ENCODE data around the gene WDFY3. TPM values are rescaled to one million over a fixed set of nuclear protein-coding genes. Genes with fewer than 3 reads are reported as not detected.

WDFY3 gene
- total and polyA plus RNA-seq, 2 donors = 20.6 to 174 TPM

- no peak overlapping the region for H3K4me3 ChIP-seq (ENCODE audit: low read depth, low read length)
- WGBS = 80% methylated on average over 5 of the region's 5 CpGs
- H3K36me3 ChIP-seq (ENCODE audit: insufficient read depth) = no peaks in the 10 kb centered on the region
- no peak for DNase-seq (ENCODE audit: extremely low spot score)
- H3K27ac ChIP-seq (ENCODE audit: low read depth) = no peak overlapping the region
- H3K4me1 ChIP-seq (ENCODE audit: insufficient read depth) = peaks cover 5% of the 10 kb centered on the region
Measured at GRCh38 chr4:84962102-84962501, 4.4 kb downstream of the WDFY3 start.

- no peak overlapping the region for H3K27ac ChIP-seq (ENCODE audit: low read depth)
- DNase-seq (ENCODE audit: extremely low spot score) = no peak
- H3K4me1 ChIP-seq (ENCODE audit: insufficient read depth) = peaks cover 4% of the 10 kb centered on the region
- H3K4me3 ChIP-seq (ENCODE audit: low read depth, low read length) = no peak overlapping the region
- no peaks in the 10 kb centered on the region for H3K36me3 ChIP-seq (ENCODE audit: insufficient read depth)
Measured at GRCh38 chr4:84958434-84958833, 8.1 kb downstream of the WDFY3 start.

GRCh38 chr4:84957514-84958420 is 8.7 kb downstream of the WDFY3 start:
- no peak overlapping the region for H3K4me3 ChIP-seq (ENCODE audit: low read depth, low read length)
- H3K4me1 ChIP-seq (ENCODE audit: insufficient read depth) = peaks cover 4% of the 10 kb centered on the region
- WGBS = 53% methylated on average over 4 of the region's 4 CpGs
- no peak for DNase-seq (ENCODE audit: extremely low spot score)
- H3K27ac ChIP-seq (ENCODE audit: low read depth) = peak overlapping the region; percentile 10
- no peaks in the 10 kb centered on the region for H3K36me3 ChIP-seq (ENCODE audit: insufficient read depth)

GRCh38 chr4:84956014-84956413 is 10.5 kb downstream of the WDFY3 start:
- no peak overlapping the region for H3K4me3 ChIP-seq (ENCODE audit: low read depth, low read length)
- H3K4me1 ChIP-seq (ENCODE audit: insufficient read depth) = peaks cover 4% of the 10 kb centered on the region
- H3K27ac ChIP-seq (ENCODE audit: low read depth) = no peak overlapping the region
- no peak for DNase-seq (ENCODE audit: extremely low spot score)
- H3K36me3 ChIP-seq (ENCODE audit: insufficient read depth) = no peaks in the 10 kb centered on the region
- 95% methylated on average over 3 of the region's 3 CpGs for WGBS

- 80% methylated on average over 6 of the region's 6 CpGs for WGBS
- Histone ChIP-seq H3K27ac (ENCODE audit: low read depth) (no peak overlapping the region), H3K4me1 (ENCODE audit: insufficient read depth) (peaks cover 2% of the 10 kb centered on the region), H3K36me3 (ENCODE audit: insufficient read depth) (no peaks in the 10 kb centered on the region), H3K4me3 (ENCODE audit: low read depth, low read length) (no peak overlapping the region)
- DNase-seq (ENCODE audit: extremely low spot score) = no peak
Measured at GRCh38 chr4:84954982-84955567, 11.4 kb downstream of the WDFY3 start.

- Histone ChIP-seq H3K36me3 (ENCODE audit: insufficient read depth) (no peaks in the 10 kb centered on the region), H3K27ac (ENCODE audit: low read depth) (no peak overlapping the region), H3K4me3 (ENCODE audit: low read depth, low read length) (no peak overlapping the region), H3K4me1 (ENCODE audit: insufficient read depth) (peaks cover 4% of the 10 kb centered on the region)
- no peak for DNase-seq (ENCODE audit: extremely low spot score)
- 88% methylated on average over 1 of the region's 1 CpG for WGBS
Measured at GRCh38 chr4:84952776-84953175, 13.7 kb downstream of the WDFY3 start.

- 0% methylated on average over 1 of the region's 1 CpG for WGBS
Measured at GRCh38 chr4:84952004-84952403, 14.5 kb downstream of the WDFY3 start.

GRCh38 chr4:84948056-84948455 is 18.4 kb downstream of the WDFY3 start:
- no peak overlapping the region for H3K4me3 ChIP-seq (ENCODE audit: low read depth, low read length)
- no peak for DNase-seq (ENCODE audit: extremely low spot score)
- no peak overlapping the region for H3K27ac ChIP-seq (ENCODE audit: low read depth)
- WGBS = 68% methylated on average over 2 of the region's 2 CpGs
- H3K36me3 ChIP-seq (ENCODE audit: insufficient read depth) = no peaks in the 10 kb centered on the region
- peaks cover 5% of the 10 kb centered on the region for H3K4me1 ChIP-seq (ENCODE audit: insufficient read depth)

More at GRCh38 chr4:84952004-84952403, 14.5 kb downstream of the WDFY3 start:
- peak overlapping the region; percentile 38 for H3K27ac ChIP-seq (ENCODE audit: low read depth)
- no peaks in the 10 kb centered on the region for H3K36me3 ChIP-seq (ENCODE audit: insufficient read depth)
- DNase-seq (ENCODE audit: extremely low spot score) = no peak
- peaks cover 3% of the 10 kb centered on the region for H3K4me1 ChIP-seq (ENCODE audit: insufficient read depth)
- H3K4me3 ChIP-seq (ENCODE audit: low read depth, low read length) = no peak overlapping the region

GRCh38 chr4:84944947-84945346 is 21.5 kb downstream of the WDFY3 start:
- 81% methylated on average over 1 of the region's 1 CpG for WGBS
- H3K27ac ChIP-seq (ENCODE audit: low read depth) = no peak overlapping the region
- peaks cover 5% of the 10 kb centered on the region for H3K4me1 ChIP-seq (ENCODE audit: insufficient read depth)
- DNase-seq (ENCODE audit: extremely low spot score) = no peak
- no peaks in the 10 kb centered on the region for H3K36me3 ChIP-seq (ENCODE audit: insufficient read depth)
- H3K4me3 ChIP-seq (ENCODE audit: low read depth, low read length) = no peak overlapping the region

GRCh38 chr4:84940960-84941359 is 25.5 kb downstream of the WDFY3 start:
- H3K4me3 ChIP-seq (ENCODE audit: low read depth, low read length) = no peak overlapping the region

GRCh38 chr4:84939113-84939512 is 27.4 kb downstream of the WDFY3 start:
- 92% methylated on average over 6 of the region's 6 CpGs for WGBS
- DNase-seq (ENCODE audit: extremely low spot score) = no peak
- Histone ChIP-seq H3K36me3 (ENCODE audit: insufficient read depth) (no peaks in the 10 kb centered on the region), H3K4me3 (ENCODE audit: low read depth, low read length) (no peak overlapping the region), H3K27ac (ENCODE audit: low read depth) (no peak overlapping the region), H3K4me1 (ENCODE audit: insufficient read depth) (peaks cover 4% of the 10 kb centered on the region)

More at GRCh38 chr4:84940960-84941359, 25.5 kb downstream of the WDFY3 start:
- peaks cover 4% of the 10 kb centered on the region for H3K4me1 ChIP-seq (ENCODE audit: insufficient read depth)
- no peaks in the 10 kb centered on the region for H3K36me3 ChIP-seq (ENCODE audit: insufficient read depth)
- no peak for DNase-seq (ENCODE audit: extremely low spot score)
- no peak overlapping the region for H3K27ac ChIP-seq (ENCODE audit: low read depth)

GRCh38 chr4:84938316-84938715 is 28.2 kb downstream of the WDFY3 start:
- Histone ChIP-seq H3K27ac (ENCODE audit: low read depth) (no peak overlapping the region), H3K36me3 (ENCODE audit: insufficient read depth) (no peaks in the 10 kb centered on the region), H3K4me1 (ENCODE audit: insufficient read depth) (peaks cover 4% of the 10 kb centered on the region), H3K4me3 (ENCODE audit: low read depth, low read length) (no peak overlapping the region)
- WGBS = 13% methylated on average over 2 of the region's 2 CpGs
- no peak for DNase-seq (ENCODE audit: extremely low spot score)

GRCh38 chr4:84937381-84937977 is 29.0 kb downstream of the WDFY3 start:
- Histone ChIP-seq H3K4me1 (ENCODE audit: insufficient read depth) (peaks cover 4% of the 10 kb centered on the region), H3K27ac (ENCODE audit: low read depth) (no peak overlapping the region), H3K4me3 (ENCODE audit: low read depth, low read length) (no peak overlapping the region), H3K36me3 (ENCODE audit: insufficient read depth) (no peaks in the 10 kb centered on the region)
- WGBS = 69% methylated on average over 3 of the region's 3 CpGs
- no peak for DNase-seq (ENCODE audit: extremely low spot score)

- no peak for DNase-seq (ENCODE audit: extremely low spot score)
- H3K4me1 ChIP-seq (ENCODE audit: insufficient read depth) = peaks cover 4% of the 10 kb centered on the region
- H3K4me3 ChIP-seq (ENCODE audit: low read depth, low read length) = no peak overlapping the region
- no peaks in the 10 kb centered on the region for H3K36me3 ChIP-seq (ENCODE audit: insufficient read depth)
- WGBS = 90% methylated on average over 2 of the region's 2 CpGs
- H3K27ac ChIP-seq (ENCODE audit: low read depth) = no peak overlapping the region
Measured at GRCh38 chr4:84936123-84936522, 30.4 kb downstream of the WDFY3 start.
